WERI-Rb-1 (cell line): ENCODE measurements around the gene TMSB15C.
"Not testable (repeated sequence)": the region's sequence is repeated elsewhere in the genome, so short reads cannot be mapped to it uniquely, and the experiment has no call there.

Source experiments
- DNase-seq: peaks from one replicate; pipeline ENCODE4 v3.0.0-alpha.2; 2020
- H3K27ac ChIP-seq: fragments of 250-450 bp; sonication (Bioruptor Pico); 2 replicates; pipeline ENCODE4 v1.5.1; 2020; ENCODE audit warnings: mild to moderate bottlenecking, moderate library complexity
- H3K27me3 ChIP-seq: fragments of 250-450 bp; sonication (Bioruptor Pico); 2 replicates; pipeline ENCODE4 v1.5.1; 2021; ENCODE audit warnings: mild to moderate bottlenecking, low read depth, moderate library complexity; ENCODE audit not compliant: insufficient read depth, severe bottlenecking
- H3K36me3 ChIP-seq: fragments of 250-450 bp; sonication (Bioruptor Pico); 2 replicates; pipeline ENCODE4 v1.5.1; 2020; ENCODE audit warnings: mild to moderate bottlenecking, moderate library complexity
- H3K4me3 ChIP-seq: 2 replicates; pipeline ENCODE4 v1.5.1; 2011; ENCODE audit warnings: low read depth, mild to moderate bottlenecking, control low read depth, low read length
- H3K9me3 ChIP-seq: fragments of 250-450 bp; sonication (Bioruptor Pico); 2 replicates; pipeline ENCODE4 v1.5.1; 2021; ENCODE audit warnings: mild to moderate bottlenecking, moderate library complexity; ENCODE audit not compliant: severe bottlenecking
- TF ChIP-seq, protein P1 (sequence below): IDR thresholded peaks from 2 replicates; pipeline ENCODE4 v1.5.1; 2011; ENCODE audit warnings: low read depth, mild to moderate bottlenecking, control low read depth, inconsistent platforms, low read length

Gene TMSB15C

GRCh38 chrX:104075778-104076445 lies at the start of gene TMSB15C:
TSS of gene TMSB15C (minus strand) at chrX:104076236.
- H3K4me3 ChIP-seq, H3K27ac ChIP-seq, H3K9me3 ChIP-seq, H3K36me3 ChIP-seq, H3K27me3 ChIP-seq, DNase-seq: not testable (repeated sequence)

GRCh38 chrX:104122829-104123228 lies 46.8 kb upstream of the TMSB15C start:
- DNase-seq = no peak
- H3K36me3 ChIP-seq = no peaks in the 10 kb centered on the region
- no peak overlapping the region for H3K4me3 ChIP-seq
- no peaks in the 10 kb centered on the region for H3K27me3 ChIP-seq
- no peaks in the 10 kb centered on the region for H3K9me3 ChIP-seq
- TF ChIP-seq, protein P1, sequence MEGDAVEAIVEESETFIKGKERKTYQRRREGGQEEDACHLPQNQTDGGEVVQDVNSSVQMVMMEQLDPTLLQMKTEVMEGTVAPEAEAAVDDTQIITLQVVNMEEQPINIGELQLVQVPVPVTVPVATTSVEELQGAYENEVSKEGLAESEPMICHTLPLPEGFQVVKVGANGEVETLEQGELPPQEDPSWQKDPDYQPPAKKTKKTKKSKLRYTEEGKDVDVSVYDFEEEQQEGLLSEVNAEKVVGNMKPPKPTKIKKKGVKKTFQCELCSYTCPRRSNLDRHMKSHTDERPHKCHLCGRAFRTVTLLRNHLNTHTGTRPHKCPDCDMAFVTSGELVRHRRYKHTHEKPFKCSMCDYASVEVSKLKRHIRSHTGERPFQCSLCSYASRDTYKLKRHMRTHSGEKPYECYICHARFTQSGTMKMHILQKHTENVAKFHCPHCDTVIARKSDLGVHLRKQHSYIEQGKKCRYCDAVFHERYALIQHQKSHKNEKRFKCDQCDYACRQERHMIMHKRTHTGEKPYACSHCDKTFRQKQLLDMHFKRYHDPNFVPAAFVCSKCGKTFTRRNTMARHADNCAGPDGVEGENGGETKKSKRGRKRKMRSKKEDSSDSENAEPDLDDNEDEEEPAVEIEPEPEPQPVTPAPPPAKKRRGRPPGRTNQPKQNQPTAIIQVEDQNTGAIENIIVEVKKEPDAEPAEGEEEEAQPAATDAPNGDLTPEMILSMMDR = no peak
- H3K27ac ChIP-seq = no peak overlapping the region

- peaks cover 2% of the 10 kb centered on the region for H3K27me3 ChIP-seq
- no peak overlapping the region for H3K27ac ChIP-seq
- DNase-seq = no peak
- TF ChIP-seq, protein P1 = no peak
- no peak overlapping the region for H3K4me3 ChIP-seq
- H3K9me3 ChIP-seq = no peaks in the 10 kb centered on the region
- no peaks in the 10 kb centered on the region for H3K36me3 ChIP-seq
Observed at GRCh38 chrX:104118765-104119164, 42.7 kb upstream of the TMSB15C start.

DNA sequence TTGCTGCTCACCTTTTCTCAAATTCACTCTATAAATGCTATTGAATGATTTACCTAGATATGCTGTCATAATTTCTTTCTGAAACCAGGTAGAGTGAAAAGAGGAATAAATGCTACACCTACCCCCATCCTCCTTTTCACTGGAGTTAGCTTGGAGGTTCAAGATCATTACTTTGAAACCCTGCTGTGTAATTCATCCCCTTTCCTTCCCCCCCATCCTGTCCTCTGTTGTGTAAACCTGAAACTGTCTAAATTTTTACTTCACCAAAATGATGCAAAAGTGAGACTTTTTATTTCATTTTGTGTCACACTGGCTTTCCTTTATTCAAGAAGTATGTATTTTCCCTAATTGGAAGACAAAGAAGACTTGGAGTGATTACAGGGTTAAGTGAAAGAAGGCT lies 41.7 kb upstream of the TMSB15C start:
- H3K9me3 ChIP-seq = no peaks in the 10 kb centered on the region
- no peak for DNase-seq
- H3K4me3 ChIP-seq = no peak overlapping the region
- peaks cover 6% of the 10 kb centered on the region for H3K27me3 ChIP-seq
- H3K27ac ChIP-seq = no peak overlapping the region
- TF ChIP-seq, protein P1 = no peak
- no peaks in the 10 kb centered on the region for H3K36me3 ChIP-seq

DNA sequence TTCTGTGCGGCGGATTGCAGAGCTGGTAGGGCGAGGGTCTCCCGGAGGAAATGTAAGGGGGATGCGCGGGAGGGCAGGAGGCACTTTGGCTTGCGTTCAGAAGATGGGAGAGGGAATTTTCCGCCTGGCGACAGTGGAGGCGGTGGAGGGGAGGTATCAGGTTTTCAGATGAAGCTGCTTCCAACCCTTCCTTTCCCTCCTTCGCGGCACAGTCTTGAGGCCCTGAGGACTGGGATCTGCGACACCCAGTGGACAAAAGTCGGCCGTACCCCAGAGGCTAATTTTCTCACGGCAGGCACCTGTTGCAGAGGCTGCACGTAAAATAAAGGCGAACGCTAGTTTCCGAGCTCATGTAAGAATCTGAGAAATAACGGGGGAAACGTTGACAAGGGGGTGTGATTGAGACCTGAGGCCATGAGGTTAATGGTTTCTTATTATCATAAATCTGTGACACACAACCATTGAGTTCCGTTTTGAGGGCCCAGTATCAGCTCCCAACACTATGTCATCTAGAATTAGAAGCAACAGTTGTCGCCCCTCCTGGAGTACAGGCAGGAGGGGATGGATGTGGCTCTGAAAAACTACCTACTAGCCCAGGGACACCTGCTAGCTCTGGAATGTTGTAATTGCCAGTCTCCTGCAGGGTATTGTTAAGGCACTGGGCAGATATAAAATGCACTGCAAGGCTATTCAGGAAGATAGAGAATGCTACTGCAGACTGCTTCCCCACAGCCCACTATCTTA lies 37.4 kb upstream of the TMSB15C start:
- peak; percentile 69 for DNase-seq

More for the DNA sequence above, 37.4 kb upstream of the TMSB15C start:
- Histone ChIP-seq H3K9me3 (no peaks in the 10 kb centered on the region), H3K4me3 (peak overlapping the region; percentile 49), H3K27ac (no peak overlapping the region), H3K36me3 (no peaks in the 10 kb centered on the region), H3K27me3 (peaks cover 6% of the 10 kb centered on the region)
- TF ChIP-seq, protein P1 = peak; percentile 66
